22Rv1 (cell line): ENCODE results near the gene DYNAP.

Experiments used
- ZFX ChIP-seq: fragments of 450-650 bp; IDR thresholded peaks from 2 replicates; pipeline ENCODE4 v1.6.1; 2017; ENCODE audit warnings: antibody characterized with exemption, borderline replicate concordance
- TF ChIP-seq, protein P1 (sequence below): fragments of 450-650 bp; IDR thresholded peaks from 2 replicates; pipeline ENCODE4 v1.5.1; 2017; ENCODE audit warnings: mild to moderate bottlenecking

DNA sequence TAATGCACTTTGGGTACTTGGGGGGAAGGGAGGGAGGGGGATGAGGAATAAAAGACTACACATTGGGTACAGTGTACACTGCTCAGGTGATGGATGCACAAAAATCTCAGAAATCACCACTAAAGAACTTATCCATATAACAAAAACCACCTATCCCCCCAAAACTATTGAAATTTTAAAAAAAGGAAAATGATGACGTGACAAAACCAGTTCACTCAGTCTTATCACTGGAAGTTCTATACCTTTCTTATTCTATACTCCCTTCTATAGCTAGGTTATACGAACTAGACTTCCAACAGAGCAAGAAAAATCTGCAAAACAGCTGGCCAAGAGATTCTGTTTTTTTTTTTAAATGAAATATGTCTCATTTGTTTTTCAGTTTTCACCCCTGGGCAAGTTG is 20.8 kb downstream of the DYNAP start:
- TF ChIP-seq, protein P1, sequence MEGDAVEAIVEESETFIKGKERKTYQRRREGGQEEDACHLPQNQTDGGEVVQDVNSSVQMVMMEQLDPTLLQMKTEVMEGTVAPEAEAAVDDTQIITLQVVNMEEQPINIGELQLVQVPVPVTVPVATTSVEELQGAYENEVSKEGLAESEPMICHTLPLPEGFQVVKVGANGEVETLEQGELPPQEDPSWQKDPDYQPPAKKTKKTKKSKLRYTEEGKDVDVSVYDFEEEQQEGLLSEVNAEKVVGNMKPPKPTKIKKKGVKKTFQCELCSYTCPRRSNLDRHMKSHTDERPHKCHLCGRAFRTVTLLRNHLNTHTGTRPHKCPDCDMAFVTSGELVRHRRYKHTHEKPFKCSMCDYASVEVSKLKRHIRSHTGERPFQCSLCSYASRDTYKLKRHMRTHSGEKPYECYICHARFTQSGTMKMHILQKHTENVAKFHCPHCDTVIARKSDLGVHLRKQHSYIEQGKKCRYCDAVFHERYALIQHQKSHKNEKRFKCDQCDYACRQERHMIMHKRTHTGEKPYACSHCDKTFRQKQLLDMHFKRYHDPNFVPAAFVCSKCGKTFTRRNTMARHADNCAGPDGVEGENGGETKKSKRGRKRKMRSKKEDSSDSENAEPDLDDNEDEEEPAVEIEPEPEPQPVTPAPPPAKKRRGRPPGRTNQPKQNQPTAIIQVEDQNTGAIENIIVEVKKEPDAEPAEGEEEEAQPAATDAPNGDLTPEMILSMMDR: no peak
- TF ChIP-seq ZFX: no peak
